Measurements from ENCODE around the gene TRIM38.
A peak's percentile ranks its signal among the peaks of the same experiment; 100 is the strongest.

TRIM38 gene

DNA sequence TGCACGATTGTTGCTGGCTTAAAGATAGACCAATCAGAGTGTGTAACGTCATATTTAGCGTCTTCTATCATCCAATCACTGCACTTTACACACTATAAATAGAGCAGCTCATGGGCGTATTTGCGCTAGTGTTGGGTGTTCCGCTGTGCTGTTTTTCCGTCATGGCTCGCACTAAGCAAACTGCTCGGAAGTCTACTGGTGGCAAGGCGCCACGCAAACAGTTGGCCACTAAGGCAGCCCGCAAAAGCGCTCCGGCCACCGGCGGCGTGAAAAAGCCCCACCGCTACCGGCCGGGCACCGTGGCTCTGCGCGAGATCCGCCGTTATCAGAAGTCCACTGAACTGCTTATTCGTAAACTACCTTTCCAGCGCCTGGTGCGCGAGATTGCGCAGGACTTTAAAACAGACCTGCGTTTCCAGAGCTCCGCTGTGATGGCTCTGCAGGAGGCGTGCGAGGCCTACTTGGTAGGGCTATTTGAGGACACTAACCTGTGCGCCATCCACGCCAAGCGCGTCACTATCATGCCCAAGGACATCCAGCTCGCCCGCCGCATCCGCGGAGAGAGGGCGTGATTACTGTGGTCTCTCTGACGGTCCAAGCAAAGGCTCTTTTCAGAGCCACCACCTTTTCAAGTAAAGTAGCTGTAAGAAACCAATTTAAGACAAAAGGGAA, 57.9 kb downstream of the TRIM38 start:
- intact Hi-C loops (cut with DNase I; ENCODE audit: low total_unique reads): loop anchor here (10.0 kb wide), 1 partner anchor 1814 kb away; a partner anchor contains a TSS
- DNase-seq: peak; percentile 76 to 90

DNA sequence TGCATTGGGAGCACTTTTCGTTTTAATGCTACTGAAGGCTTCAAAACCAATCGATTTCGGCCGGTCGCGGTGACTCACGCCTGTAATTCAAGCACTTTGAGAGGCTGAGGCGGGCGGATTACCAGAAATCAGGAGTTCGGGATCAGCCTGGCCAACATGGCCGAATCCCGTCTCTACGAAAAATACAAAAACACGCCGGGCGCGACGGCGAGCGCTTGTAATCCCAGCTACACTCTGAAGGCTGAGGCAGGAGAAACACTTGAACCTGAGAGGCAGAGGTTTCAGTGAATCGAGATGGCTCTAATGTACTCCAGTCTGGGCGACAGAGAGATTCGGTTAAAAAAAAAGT, 58.4 kb downstream of the TRIM38 start:
- Histone ChIP-seq H3K36me3 (no peaks in the 10 kb centered on the region), H3K4me1 (peaks cover 0 to 34% (median 8%) of the 10 kb centered on the region in 4 donors), H3K27me3 (no peaks in the 10 kb centered on the region), H3K4me3 (peak overlapping the region; percentile 67 to 77), H3K9me3 (no peaks in the 10 kb centered on the region), H3K27ac (peak overlapping the region; percentile 93 to 97)
- DNase-seq: peak; percentile 62 to 81
- intact Hi-C loops (cut with DNase I; ENCODE audit: low total_unique reads): loop anchor here (10.0 kb wide), 1 partner anchor 1814 kb away; a partner anchor contains a TSS
- TF ChIP-seq, protein P1, sequence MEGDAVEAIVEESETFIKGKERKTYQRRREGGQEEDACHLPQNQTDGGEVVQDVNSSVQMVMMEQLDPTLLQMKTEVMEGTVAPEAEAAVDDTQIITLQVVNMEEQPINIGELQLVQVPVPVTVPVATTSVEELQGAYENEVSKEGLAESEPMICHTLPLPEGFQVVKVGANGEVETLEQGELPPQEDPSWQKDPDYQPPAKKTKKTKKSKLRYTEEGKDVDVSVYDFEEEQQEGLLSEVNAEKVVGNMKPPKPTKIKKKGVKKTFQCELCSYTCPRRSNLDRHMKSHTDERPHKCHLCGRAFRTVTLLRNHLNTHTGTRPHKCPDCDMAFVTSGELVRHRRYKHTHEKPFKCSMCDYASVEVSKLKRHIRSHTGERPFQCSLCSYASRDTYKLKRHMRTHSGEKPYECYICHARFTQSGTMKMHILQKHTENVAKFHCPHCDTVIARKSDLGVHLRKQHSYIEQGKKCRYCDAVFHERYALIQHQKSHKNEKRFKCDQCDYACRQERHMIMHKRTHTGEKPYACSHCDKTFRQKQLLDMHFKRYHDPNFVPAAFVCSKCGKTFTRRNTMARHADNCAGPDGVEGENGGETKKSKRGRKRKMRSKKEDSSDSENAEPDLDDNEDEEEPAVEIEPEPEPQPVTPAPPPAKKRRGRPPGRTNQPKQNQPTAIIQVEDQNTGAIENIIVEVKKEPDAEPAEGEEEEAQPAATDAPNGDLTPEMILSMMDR (IDR thresholded peaks at IDR 0.05): no peak

More for the DNA sequence above, 57.9 kb downstream of the TRIM38 start:
- H3K4me1 ChIP-seq: peaks cover 0 to 29% (median 8%) of the 10 kb centered on the region in 4 donors
- TF ChIP-seq, protein P1 (IDR thresholded peaks at IDR 0.05): no peak
- peak overlapping the region; percentile 93 to 97 for H3K27ac ChIP-seq
- no peaks in the 10 kb centered on the region for H3K9me3 ChIP-seq
- H3K27me3 ChIP-seq: no peaks in the 10 kb centered on the region
- no peaks in the 10 kb centered on the region for H3K36me3 ChIP-seq
- H3K4me3 ChIP-seq: peak overlapping the region; percentile 67 to 77

DNA sequence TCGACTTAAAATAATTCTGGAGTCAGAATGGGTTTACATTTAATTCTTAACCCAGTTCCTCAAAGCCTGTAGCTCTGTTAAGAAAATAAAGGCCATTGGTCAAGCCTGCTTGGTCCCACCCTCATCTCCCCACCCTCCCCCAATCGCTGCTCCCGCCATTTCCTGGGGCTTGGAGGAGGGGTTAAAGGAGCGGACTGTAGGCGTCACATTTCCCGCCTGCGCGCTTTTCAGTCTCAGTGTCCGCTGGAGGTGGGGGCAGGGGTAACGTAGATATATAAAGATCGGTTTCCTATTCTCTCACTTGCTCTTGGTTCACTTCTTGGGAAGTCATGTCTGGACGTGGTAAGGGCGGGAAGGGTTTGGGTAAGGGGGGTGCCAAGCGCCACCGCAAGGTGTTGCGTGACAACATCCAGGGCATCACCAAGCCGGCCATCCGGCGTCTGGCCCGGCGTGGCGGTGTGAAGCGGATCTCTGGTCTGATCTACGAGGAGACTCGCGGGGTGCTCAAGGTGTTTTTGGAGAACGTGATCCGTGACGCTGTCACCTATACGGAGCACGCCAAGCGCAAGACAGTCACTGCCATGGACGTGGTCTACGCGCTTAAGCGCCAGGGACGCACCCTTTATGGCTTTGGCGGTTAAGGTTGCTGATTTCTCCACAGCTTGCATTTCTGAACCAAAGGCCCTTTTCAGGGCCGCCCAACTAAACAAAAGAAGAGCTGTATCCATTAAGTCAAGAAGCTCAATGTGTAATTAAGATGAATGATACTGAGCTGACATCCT, 58.9 kb downstream of the TRIM38 start:
- Histone ChIP-seq H3K4me1 (peaks cover 0 to 29% (median 6%) of the 10 kb centered on the region in 4 donors), H3K36me3 (no peaks in the 10 kb centered on the region), H3K27ac (peak overlapping the region; percentile 93 to 97), H3K4me3 (peak overlapping the region; percentile 67 to 77), H3K27me3 (no peaks in the 10 kb centered on the region), H3K9me3 (no peaks in the 10 kb centered on the region)
- intact Hi-C loops (cut with DNase I; ENCODE audit: low total_unique reads): loop anchor here (10.0 kb wide), 1 partner anchor 1813 kb away; a partner anchor contains a TSS
- TF ChIP-seq, protein P1 (IDR thresholded peaks at IDR 0.05): peak; percentile 3 to 8
- DNase-seq: peak; percentile 93 to 98

DNA sequence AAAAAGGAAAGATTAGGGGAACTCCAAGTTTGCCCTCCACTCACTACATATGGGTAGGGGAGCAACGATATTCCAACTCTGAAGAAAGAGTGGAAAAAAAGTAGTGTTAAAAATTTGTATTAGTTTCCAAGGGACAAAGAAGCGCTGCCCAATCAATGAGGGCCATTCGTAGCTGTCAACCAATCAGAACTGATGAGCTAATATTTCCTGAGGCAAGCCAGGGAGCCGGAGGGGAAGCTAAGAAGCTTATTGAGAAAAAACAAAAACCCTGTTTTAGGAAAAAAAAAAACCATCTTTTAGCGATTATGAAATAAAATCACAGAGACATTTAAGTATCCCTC, 59.5 kb downstream of the TRIM38 start:
- Histone ChIP-seq H3K4me1 (peaks cover 0 to 24% (median 3%) of the 10 kb centered on the region in 4 donors), H3K9me3 (no peaks in the 10 kb centered on the region), H3K27me3 (no peaks in the 10 kb centered on the region), H3K4me3 (peak overlapping the region; percentile 67 to 77), H3K27ac (peak overlapping the region; percentile 93 to 97), H3K36me3 (no peaks in the 10 kb centered on the region)
- TF ChIP-seq, protein P1 (IDR thresholded peaks at IDR 0.05): no peak
- peak; percentile 77 to 79 for DNase-seq
- intact Hi-C loops (cut with DNase I; ENCODE audit: low total_unique reads): loop anchor here (10.0 kb wide), 1 partner anchor 1813 kb away; a partner anchor contains a TSS

DNA sequence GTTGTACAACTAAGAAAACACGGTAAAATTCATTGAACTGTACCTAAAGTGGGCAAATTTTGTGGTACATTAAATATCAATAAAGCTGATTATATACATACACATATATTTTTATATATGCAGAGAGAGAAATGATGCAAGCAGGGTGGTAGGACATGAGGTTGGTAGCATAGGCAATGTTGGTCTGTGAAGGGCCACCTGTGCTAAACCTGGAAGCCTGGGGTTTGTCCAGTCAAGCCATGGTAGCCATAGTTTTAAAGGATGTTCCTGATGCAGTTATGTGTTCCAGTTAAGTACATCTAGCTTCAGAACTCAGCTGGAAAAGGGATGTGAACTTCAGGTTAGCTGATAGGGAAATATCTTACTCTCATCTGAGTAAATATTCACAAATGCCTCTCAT, 60.1 kb downstream of the TRIM38 start:
- no peak for DNase-seq
- Histone ChIP-seq H3K27me3 (no peaks in the 10 kb centered on the region), H3K4me1 (peaks cover 0 to 26% (median 3%) of the 10 kb centered on the region in 4 donors), H3K4me3 (no peak overlapping the region), H3K36me3 (no peaks in the 10 kb centered on the region), H3K27ac (peak overlapping the region; percentile 93 to 97), H3K9me3 (no peaks in the 10 kb centered on the region)
- TF ChIP-seq, protein P1 (IDR thresholded peaks at IDR 0.05): no peak
- intact Hi-C loops (cut with DNase I; ENCODE audit: low total_unique reads): loop anchor here (10.0 kb wide), 1 partner anchor 1812 kb away; a partner anchor contains a TSS
